ENCODE data around the gene CNTNAP2.

The CNTNAP2 gene

DNA sequence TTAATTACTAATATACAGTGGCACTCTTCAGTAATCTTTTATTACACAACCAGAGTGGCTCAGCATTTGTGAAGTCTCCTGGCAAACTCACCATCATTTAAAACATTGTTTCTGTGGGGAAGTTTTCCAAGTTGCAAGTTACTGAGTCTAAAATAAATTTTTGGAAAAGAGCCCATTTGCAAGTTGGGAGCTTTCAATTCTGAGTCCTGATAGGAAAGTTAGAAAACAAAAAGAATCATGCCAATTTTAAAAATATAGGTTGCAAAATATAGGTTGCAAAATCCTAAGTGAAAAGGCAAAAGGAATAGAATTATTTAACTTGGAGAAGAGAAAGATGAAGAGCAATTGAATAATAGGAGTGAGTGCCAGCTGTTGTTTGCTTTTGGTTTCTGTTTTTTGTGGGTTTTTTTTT, 2095.1 kb downstream of the CNTNAP2 start:
- DNase-seq (ENCODE audit: low read depth), result no peak

- DNase-seq (ENCODE audit: low read depth), result no peak
These were observed 2096.1 kb downstream of the CNTNAP2 start for GRCh38 chr7:148212731-148213130.

DNA sequence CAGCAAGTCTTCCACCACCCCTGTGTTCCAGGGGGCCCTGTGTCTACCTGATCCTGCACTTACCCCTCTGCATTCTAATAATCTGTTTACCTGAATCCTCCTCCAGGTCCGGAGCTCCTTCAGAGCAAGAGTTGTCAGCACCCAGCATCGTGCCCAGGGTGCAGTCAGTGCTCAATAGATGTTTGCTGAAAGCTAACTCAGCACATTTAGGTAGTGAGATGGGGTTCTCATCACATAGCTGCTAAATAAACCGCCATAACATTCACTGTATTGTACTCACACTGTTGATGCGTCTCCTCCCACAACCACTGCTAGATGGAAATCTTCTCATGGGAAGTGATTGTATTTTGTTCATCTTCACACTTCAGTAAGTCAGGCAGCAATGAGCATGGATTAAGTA, 2097.5 kb downstream of the CNTNAP2 start:
- no peak for DNase-seq (ENCODE audit: low read depth)

DNA sequence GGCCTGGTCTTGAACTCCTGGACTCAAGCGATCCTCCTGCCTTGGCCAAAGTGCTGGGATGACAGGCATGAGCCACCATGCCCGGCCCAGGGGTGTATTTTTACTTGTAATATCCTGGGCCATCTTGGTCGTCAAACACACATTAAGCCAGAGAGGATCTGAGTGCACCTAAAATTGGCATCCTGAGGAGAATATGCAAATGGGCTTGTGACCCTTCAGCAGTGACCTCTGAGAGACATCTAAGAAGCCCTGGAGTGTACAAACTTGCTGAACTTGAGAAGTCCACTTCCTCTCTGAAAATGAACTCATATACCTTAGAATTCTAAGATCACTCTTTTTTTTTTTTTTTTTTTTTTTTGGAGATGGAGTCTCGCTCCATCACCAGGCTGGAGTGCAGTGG, 2102.0 kb downstream of the CNTNAP2 start:
- no peak for DNase-seq (ENCODE audit: low read depth)

GRCh38 chr7:148222721-148223120, 2106.1 kb downstream of the CNTNAP2 start:
- no peak for DNase-seq (ENCODE audit: low read depth)

- no peak for DNase-seq (ENCODE audit: low read depth)
These were observed 2106.6 kb downstream of the CNTNAP2 start for GRCh38 chr7:148223160-148223559.

DNA sequence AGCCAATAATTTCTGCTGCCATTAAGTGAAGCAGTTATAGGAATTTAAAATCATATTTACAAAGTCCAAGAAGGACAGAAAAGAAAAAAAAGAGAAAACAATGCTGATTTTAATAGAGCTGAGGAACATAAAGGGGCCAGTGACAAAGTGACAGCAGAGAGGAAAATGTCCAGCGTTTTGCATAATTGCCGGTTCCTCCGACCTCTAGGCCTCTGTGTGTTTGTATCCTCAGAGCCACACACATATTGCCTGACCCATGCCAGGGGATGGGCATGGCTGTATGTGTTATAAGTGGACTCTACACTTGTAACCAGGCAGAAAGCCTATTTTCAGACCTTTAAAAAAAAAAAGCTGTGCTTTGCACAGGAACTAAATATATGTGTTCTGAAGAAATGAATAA, 2107.1 kb downstream of the CNTNAP2 start:
- DNase-seq (ENCODE audit: low read depth), result no peak

DNA sequence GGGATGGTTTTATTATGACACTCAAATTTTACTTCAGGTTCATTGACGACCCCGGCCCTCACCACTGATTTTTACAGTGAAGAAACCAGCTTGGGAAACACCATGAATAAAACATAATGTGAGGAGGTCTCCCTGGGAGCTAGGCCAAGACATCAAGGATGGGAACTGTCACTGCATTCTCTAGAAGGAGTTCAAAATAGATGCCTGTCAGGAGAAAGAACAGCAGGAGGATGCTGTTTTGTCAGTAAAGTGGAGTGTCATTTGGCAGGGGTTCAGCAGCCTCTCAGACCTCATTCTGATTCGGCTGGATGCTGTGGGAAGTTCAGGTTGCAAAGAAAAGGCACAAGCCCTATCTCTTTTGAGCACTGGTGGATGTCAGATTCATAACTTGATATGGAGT, 2113.7 kb downstream of the CNTNAP2 start:
- no peak for DNase-seq (ENCODE audit: low read depth)

DNA sequence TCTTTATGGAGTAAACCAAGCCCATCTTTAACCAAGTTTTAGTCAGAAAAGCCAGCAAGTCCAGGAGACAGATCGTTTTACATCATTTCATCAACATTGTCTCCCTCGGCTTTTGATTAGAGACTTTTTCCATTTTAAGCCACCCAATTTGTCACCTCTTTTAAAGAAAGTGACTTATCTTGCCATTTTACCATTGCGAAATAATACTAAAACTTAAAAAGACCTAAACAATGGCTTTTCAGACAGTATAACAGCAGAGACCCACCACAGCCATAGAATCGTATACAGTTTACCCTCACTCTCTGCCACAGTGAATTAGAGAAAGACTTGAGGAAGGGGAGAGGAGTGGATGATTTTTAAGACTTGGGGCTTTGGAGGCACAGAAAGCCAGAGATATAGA, 2114.3 kb downstream of the CNTNAP2 start:
- DNase-seq (ENCODE audit: low read depth), result no peak

- no peak for DNase-seq (ENCODE audit: low read depth)
These were observed 2116.2 kb downstream of the CNTNAP2 start for GRCh38 chr7:148232784-148233183.

DNA sequence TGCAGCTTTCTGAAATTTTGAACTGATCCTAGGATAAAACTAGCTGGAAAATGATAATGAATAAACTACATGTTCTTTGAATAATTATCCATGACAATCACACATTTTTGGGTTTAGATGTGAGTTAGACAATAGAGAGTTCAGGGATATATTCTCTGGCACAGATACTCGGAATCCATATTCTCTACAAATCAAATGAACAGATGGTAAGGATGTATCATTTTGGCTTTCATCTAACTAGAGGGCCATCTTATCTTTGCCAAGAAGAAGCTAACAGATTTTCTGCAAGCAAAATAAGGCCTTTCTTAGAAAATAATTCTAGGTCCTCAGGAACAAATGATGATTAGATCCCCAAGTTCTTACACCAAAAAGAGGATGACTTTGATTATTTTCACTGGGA, 2118.1 kb downstream of the CNTNAP2 start:
- no peak for DNase-seq (ENCODE audit: low read depth)

DNA sequence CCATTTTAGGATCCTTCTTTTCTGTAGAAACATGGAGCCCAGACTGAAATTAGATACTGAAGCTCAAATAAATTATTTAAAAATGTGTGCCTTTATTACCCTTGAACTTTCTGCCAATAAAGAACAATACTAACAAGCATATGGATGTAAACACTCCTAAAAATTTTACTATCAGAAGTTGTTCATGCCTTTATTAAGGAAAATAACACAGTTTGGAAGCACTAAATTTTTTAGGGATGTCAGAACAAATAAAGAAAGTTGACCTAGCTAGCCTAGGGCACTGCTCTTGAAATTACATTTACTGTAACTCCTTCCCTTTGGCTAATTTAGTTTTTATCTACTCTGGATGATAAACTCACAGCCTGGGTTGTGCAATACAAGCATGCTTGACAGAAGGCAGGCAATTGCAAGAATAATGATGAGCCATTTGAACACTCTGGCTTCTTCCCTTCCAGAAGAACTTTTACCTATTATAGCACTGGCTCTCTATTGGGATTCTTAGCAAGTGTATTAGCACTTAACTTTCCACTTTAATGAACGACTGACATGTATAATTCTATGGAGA, 2122.2 kb downstream of the CNTNAP2 start:
- DNase-seq (ENCODE audit: low read depth), result no peak

DNA sequence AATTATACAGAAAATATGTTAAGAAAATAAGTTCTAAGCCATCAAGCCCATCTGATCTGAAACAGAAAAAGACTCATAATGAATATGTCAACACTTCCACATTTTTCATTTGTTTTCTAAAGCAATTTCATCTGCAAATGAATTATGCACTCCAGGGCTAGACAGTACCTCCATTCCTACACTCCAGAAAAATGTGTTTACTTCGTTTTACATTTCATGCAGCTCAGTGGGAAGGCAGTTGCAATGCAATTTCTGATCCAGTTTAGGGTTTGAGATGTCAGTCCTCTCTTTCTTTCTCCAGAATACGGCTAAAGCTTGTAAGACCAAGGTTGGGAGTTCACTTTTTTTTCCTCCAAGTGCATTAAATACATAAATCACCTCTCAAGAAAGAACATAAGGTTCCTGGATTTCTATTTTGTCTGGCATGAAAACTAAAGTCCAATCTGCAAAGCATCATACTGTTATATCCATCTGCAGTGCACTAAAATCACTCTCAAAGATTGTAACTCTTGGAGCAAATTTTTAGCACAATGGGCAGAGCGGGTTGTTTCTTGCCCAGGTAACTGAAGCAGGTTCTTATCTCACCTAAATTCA, 2125.2 kb downstream of the CNTNAP2 start:
- no peak for DNase-seq (ENCODE audit: low read depth)

- no peak for DNase-seq (ENCODE audit: low read depth)
These were observed 2125.8 kb downstream of the CNTNAP2 start for GRCh38 chr7:148242294-148242821.

- no peak for DNase-seq (ENCODE audit: low read depth)
These were observed 2128.8 kb downstream of the CNTNAP2 start for GRCh38 chr7:148245381-148245780.

DNA sequence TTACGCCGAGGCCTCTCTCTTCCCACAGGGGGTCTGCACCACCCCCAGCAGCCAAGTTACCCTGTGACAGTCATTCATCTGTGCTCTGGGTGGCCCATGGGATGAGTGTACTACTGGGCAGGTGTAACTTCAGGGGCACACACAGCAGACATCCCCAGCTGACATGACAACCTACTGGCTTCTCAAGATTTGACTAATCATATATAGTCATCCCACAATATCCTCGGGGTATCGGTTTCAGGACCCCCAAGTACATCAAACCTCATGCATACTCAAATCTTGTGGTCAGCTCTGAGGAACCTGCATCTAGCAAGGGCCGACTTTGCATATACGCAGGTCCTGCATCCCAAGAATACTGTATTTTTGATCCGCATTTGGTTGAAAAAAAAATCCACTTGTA, 2137.0 kb downstream of the CNTNAP2 start:
- DNase-seq (ENCODE audit: low read depth), result no peak

DNA sequence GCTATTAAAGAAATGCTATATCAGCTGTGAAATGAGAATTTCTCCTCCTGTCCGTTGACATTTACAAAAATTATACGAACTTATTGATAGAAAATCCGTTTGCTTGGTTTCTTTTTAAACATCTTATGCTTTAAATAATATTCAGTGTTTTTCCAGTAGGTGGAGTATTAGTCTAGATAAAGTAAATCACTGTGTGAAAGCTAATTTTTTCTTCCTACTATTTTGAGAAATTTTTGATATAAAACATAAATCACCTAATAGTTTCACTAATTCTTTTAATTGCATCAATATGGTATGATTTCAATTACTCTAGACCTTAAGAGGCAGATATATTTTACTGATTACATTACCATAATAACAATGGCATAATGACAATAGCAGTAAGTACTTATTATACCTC, 2138.7 kb downstream of the CNTNAP2 start:
- DNase-seq (ENCODE audit: low read depth), result no peak

DNA sequence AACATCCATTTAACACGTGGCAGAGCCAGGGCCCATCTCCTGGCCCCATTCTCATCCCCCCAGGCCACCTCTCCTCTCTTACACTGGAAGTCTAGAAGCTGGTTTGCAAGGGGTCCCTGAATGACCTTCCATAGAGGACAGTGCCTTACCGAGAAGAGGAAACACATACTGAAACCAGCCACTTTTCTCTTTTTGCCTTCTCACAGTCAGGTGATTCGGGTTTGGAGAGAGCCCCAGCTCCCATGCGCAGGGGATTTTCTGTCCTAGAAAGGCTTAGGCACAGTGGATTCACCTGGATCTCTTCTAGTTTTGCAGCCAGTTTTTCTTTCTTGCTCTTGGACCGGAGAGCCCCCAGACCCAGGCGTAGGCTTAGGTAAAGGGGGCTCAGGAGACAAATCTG, 2139.8 kb downstream of the CNTNAP2 start:
- DNase-seq (ENCODE audit: low read depth), result no peak

GRCh38 chr7:148260599-148260998, 2144.0 kb downstream of the CNTNAP2 start:
- DNase-seq (ENCODE audit: low read depth), result no peak

DNA sequence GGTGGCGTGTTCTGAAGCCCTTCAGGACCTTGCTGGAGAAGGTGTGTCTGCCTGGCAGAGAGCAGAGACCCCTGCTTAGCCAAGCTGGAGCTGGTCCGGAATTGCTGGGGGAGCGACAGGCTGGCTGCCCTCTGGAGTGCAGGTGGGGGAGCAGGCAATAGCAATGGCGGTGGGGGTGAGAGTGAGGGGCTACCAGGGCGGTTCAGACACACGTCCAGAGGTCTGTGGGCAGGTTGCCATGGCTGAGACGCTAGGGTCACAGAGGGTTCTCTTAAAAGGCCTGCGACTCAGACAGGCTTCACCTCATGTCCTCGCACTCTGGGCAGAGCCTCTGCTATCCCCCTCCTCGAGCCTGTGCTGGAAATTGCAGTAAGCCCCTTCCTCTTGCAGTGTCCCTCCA, 2144.9 kb downstream of the CNTNAP2 start:
- no peak for DNase-seq (ENCODE audit: low read depth)

DNA sequence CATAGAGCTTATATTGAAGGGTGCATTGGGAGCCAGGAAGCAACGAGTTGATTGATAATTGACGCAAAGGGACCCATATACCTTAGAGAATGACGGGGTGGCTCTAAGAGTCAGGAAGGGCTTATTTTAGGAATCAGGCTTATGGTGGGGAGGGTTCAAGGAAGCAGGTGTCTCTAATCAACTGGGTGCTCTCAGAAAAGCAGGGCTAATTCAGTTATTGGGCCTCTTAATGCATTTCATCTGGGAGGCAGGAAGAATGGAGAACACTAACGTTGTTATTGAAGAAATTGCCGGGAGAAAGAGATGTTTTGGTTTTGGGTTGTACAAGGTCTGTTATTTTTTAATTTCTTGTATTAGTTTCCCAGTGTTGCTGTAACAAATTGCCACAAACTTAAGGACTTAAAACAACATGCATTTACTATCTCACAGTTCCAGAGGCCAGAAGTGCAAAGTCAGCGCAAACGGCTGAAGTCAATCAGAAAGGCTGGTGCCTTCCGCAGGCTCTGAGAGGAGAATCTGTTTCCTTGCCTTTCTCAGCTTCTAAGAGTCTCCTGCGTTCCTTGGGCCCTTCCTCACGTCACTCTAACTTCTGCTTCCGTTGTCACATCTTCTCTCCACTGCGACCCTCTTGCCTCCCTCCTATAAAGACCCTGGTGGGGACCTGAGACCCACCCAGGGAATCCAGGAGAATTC, 2145.5 kb downstream of the CNTNAP2 start:
- DNase-seq (ENCODE audit: low read depth), result no peak

DNA sequence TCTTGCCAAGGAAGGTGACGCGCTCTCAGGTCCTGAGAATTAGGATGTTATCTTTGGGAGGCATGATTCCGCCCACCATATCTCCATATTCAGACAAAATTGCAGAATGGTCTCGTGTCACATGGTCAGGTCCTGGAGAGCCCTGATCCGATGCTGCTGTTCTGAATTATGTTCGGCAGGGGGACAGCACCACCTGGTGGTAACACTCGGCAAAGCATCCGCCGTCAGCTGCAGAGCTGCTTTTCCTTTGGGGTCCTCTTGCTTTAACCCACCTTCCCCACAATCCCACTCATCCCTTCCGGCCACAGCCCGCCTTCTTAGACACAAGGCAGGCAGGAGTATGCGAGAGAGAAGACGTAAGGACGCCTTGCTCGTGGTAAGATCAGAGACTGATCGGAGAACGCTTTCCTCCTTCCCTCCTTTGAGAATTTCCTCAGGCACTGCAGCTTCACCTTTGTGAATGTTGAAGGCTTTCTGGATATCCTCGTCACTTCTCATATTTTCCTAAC, 2146.2 kb downstream of the CNTNAP2 start:
- peak; percentile 47 for DNase-seq (ENCODE audit: low read depth)

DNA sequence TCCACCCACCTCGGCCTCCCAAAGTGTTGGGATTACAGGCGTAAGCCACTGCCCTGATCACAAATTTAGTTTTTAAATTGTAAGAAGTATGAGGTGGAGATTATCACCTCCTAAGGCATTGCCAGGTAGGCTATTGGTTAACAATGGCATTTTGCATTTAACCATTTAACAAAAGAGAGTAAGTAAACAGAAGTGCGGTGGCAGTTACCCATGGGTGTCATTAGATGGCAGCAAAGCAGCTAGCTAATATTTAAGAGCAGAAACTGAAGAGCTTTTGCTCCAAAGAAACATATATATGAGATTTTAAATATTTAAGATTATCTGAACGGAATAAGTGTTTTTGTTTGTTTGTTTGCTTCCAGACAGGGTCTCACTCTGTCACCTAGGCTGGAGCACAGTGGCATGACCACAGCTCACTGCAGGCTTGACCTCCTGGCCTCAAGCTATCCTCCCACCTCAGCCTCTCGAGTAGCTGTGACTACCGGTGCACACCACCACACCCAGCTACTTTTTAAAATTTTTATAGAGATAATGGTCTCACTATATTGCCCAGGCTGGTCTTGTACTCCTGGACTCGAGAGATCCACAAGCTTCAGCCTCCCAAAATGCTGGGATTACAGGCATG, 2148.4 kb downstream of the CNTNAP2 start:
- DNase-seq (ENCODE audit: low read depth), result no peak
